ENCODE data around the gene ZC3H18.

- TF ChIP-seq CTCF (IDR thresholded peaks at IDR 0.05) (no peak), EP300 (IDR thresholded peaks at IDR 0.05) (no peak), POLR2A (IDR thresholded peaks at IDR 0.05) (no peak)
Observed at GRCh38 chr16:88566158-88566557, 4.0 kb upstream of the ZC3H18 start.

Measured in ovary (tissue), 3 donors.